ENCODE results near the gene EIF1.

- TF ChIP-seq CTCF (IDR thresholded peaks at IDR 0.05) (no peak), EZH2 (IDR thresholded peaks at IDR 0.05; ENCODE audit: borderline replicate concordance, insufficient read depth, low read depth, low read length, poor library complexity, severe bottlenecking) (no peak)
Measured at GRCh38 chr17:41710472-41711090, 21.9 kb downstream of the EIF1 start.

All from B cell (primary cell).